PFSK-1 (cell line): ENCODE data around the gene PAQR8. TPM values are rescaled to one million over a fixed set of nuclear protein-coding genes. Genes with fewer than 3 reads are reported as not detected.
A peak's percentile ranks its signal among the peaks of the same experiment; 100 is the strongest.

ENCODE experiments used
- FOXP2 ChIP-seq: optimal IDR thresholded peaks from 2 replicates; pipeline ENCODE3; 2011; ENCODE audit warnings: borderline replicate concordance, control low read depth, inconsistent platforms; ENCODE audit not compliant: insufficient read depth; ENCODE audit errors: extremely low read length, extremely low read depth
- POLR2AphosphoS5 ChIP-seq: IDR thresholded peaks from 2 replicates; pipeline ENCODE4 v1.6.1; 2012; ENCODE audit warnings: low read depth, mild to moderate bottlenecking, control low read depth, low read length, moderate library complexity
- REST ChIP-seq, 2 experiments: IDR thresholded peaks; 2 replicates each; pipeline versions ENCODE4 v1.6.1 to v1.8.0; 2011 to 2012; ENCODE audit warnings: low read depth in 2 of 2, low read length in 2 of 2, control low read depth in 1 of 2, inconsistent platforms in 1 of 2, mild to moderate bottlenecking in 1 of 2, moderate library complexity in 1 of 2; ENCODE audit not compliant: insufficient read depth in 1 of 2
- SIN3A ChIP-seq: IDR thresholded peaks from 2 replicates; pipeline ENCODE4 v1.6.1; 2012; ENCODE audit warnings: mild to moderate bottlenecking, low read length, moderate library complexity, borderline replicate concordance; ENCODE audit not compliant: insufficient read depth
- TAF1 ChIP-seq: IDR thresholded peaks from 2 replicates; pipeline ENCODE4 v1.6.1; 2012; ENCODE audit warnings: low read length, control low read depth, borderline replicate concordance; ENCODE audit not compliant: insufficient read depth
- polyA plus RNA-seq: library from polyadenylated mRNA; unstranded; fragments of >200 nt; gene quantifications from one replicate; pipeline ENCODE4 v1.2.1, GENCODE V29; 2012; ENCODE audit warnings: low read depth, missing spikeins; ENCODE audit not compliant: insufficient read length

Gene PAQR8
- polyA plus RNA-seq, result 1.7 TPM

GRCh38 chr6:52361945-52362442 is at the start of gene PAQR8:
TSS of gene PAQR8 (plus strand) at chr6:52362151. CDS start at chr6:52403214, 41,063 bp downstream.
- TF ChIP-seq TAF1 (0 out of 2 replicates have a peak, but pooled peaks have one; percentile 51), SIN3A (no peak), POLR2AphosphoS5 (peak; percentile 77), REST (IDR thresholded peaks at IDR 0.05; ENCODE audit: insufficient read depth in 1 of 2, low read depth in 2 of 2, low read length in 2 of 2) (peak in 1 of 2 experiments; percentile 41; a peak in 1 of 4 replicates), FOXP2 (peak; percentile 73)

GRCh38 chr6:52312461-52312860 is 49.5 kb upstream of the PAQR8 start:
- TF ChIP-seq REST (IDR thresholded peaks at IDR 0.05; ENCODE audit: insufficient read depth in 1 of 2, low read depth in 2 of 2, low read length in 2 of 2), result no peak
- TF ChIP-seq SIN3A, result no peak
- TF ChIP-seq POLR2AphosphoS5, result no peak
- TF ChIP-seq TAF1, result no peak
- TF ChIP-seq FOXP2, result no peak

GRCh38 chr6:52314752-52315151 is 47.2 kb upstream of the PAQR8 start:
- TF ChIP-seq FOXP2 (no peak), REST (IDR thresholded peaks at IDR 0.05; ENCODE audit: insufficient read depth in 1 of 2, low read depth in 2 of 2, low read length in 2 of 2) (no peak)

GRCh38 chr6:52317211-52317610 is 44.7 kb upstream of the PAQR8 start:
- TF ChIP-seq POLR2AphosphoS5 (no peak), REST (IDR thresholded peaks at IDR 0.05; ENCODE audit: insufficient read depth in 1 of 2, low read depth in 2 of 2, low read length in 2 of 2) (no peak), FOXP2 (no peak), TAF1 (no peak), SIN3A (no peak)

GRCh38 chr6:52317841-52318581 is 43.9 kb upstream of the PAQR8 start:
- no peak for TF ChIP-seq POLR2AphosphoS5
- TF ChIP-seq TAF1, result no peak
- no peak for TF ChIP-seq SIN3A
- no peak for TF ChIP-seq REST (IDR thresholded peaks at IDR 0.05; ENCODE audit: insufficient read depth in 1 of 2, low read depth in 2 of 2, low read length in 2 of 2)
- no peak for TF ChIP-seq FOXP2
